Endothelial cell of umbilical vein (primary cell): ENCODE data around the gene KSR1. TPM values are rescaled to one million over a fixed set of nuclear protein-coding genes. Genes with fewer than 3 reads are reported as not detected.

Experiments
- BruUV-seq: library from RNA; stranded (reverse); fragments of 400-500 nt; replicated peaks from 2 replicates; lab custom pipeline; 2021; lab: Mats Ljungman, UMichigan
- CTCF ChIA-PET: fragments of 300-600, 350-600 bp; sonication (Branson Sonifier 250); formaldehyde crosslinking; loops from one replicate; lab custom pipeline; 2021; ENCODE audit warnings: antibody characterized with exemption, inconsistent platforms; lab: Charles Lee
- POLR2A ChIA-PET: fragments of 300-600, 350-600 bp; sonication (Branson Sonifier 250); formaldehyde crosslinking; loops from one replicate; lab custom pipeline; 2021; ENCODE audit warnings: antibody characterized with exemption, inconsistent platforms; lab: Charles Lee
- DNase-seq: peaks from one replicate; pipeline ENCODE4 v3.0.0-alpha.2; 2011; ENCODE audit warnings: low read depth, low spot score
- FAIRE-seq: peaks from 2 replicates; lab custom pipeline; 2011; peaks lifted over from hg19 to GRCh38; lab: Jason Lieb, UNC
- H2AFZ ChIP-seq: 2 replicates; pipeline ENCODE4 v1.6.0; 2012; ENCODE audit warnings: low read depth, low read length, control low read depth, inconsistent platforms
- H3K27ac ChIP-seq: 2 replicates; pipeline ENCODE4 v1.5.1; 2011; ENCODE audit warnings: low read depth, mild to moderate bottlenecking, control low read depth, low read length, moderate library complexity; ENCODE audit not compliant: insufficient read depth
- H3K27me3 ChIP-seq, 2 experiments: 2 replicates each; pipeline versions ENCODE4 v1.6.0 to v1.6.1; 2011; ENCODE audit warnings: low read length in 2 of 2, mixed read lengths in 1 of 2; ENCODE audit not compliant: control insufficient read depth in 2 of 2, insufficient read depth in 2 of 2
- H3K36me3 ChIP-seq, 2 experiments: 2 replicates in 1 of 2; 3 replicates in 1 of 2; pipeline ENCODE4 v1.5.1; 2011; ENCODE audit warnings: low read length in 2 of 2, mild to moderate bottlenecking in 1 of 2, moderate library complexity in 1 of 2; ENCODE audit not compliant: control insufficient read depth in 2 of 2, insufficient read depth in 2 of 2; ENCODE audit errors: extremely low read depth in 1 of 2
- H3K4me1 ChIP-seq: 3 replicates; pipeline ENCODE4 v1.5.1; 2011; ENCODE audit warnings: mild to moderate bottlenecking, low read length; ENCODE audit not compliant: control insufficient read depth, insufficient read depth; ENCODE audit errors: extremely low read depth
- H3K4me2 ChIP-seq: 2 replicates; pipeline ENCODE4 v1.6.1; 2011; ENCODE audit warnings: low read length, control low read depth, mixed read lengths; ENCODE audit not compliant: insufficient read depth
- H3K4me3 ChIP-seq, 3 experiments: fragments of 200-600 bp in 1 of 3; sonication (generic), shearing (Covaris generic) in 1 of 3; replicated peaks in 1 of 3; 2 replicates each; pipeline ENCODE4 v1.5.1; 2011 to 2016; ENCODE audit warnings: control low read depth in 3 of 3, low read length in 3 of 3, mild to moderate bottlenecking in 2 of 3, inconsistent platforms in 1 of 3, low read depth in 1 of 3, moderate library complexity in 1 of 3; ENCODE audit not compliant: insufficient read depth in 1 of 3
- H3K79me2 ChIP-seq: 2 replicates; pipeline ENCODE4 v1.6.0; 2012; ENCODE audit warnings: low read length, inconsistent platforms; ENCODE audit not compliant: control insufficient read depth, insufficient read depth
- H3K9ac ChIP-seq: replicated peaks from 2 replicates; pipeline ENCODE3; 2011; ENCODE audit warnings: low read length, control low read depth; ENCODE audit not compliant: insufficient read depth; ENCODE audit errors: extremely low read depth
- H3K9me1 ChIP-seq: replicated peaks from 3 replicates; pipeline ENCODE4 v1.6.0; 2011; ENCODE audit warnings: mild to moderate bottlenecking, low read length; ENCODE audit not compliant: control insufficient read depth, insufficient read depth; ENCODE audit errors: extremely low read depth
- H3K9me3 ChIP-seq: replicated peaks from 2 replicates; pipeline ENCODE4 v1.5.1; 2012; ENCODE audit warnings: low read length, inconsistent platforms; ENCODE audit not compliant: control insufficient read depth, insufficient read depth
- H4K20me1 ChIP-seq: replicated peaks from 2 replicates; pipeline ENCODE3; 2011; ENCODE audit warnings: mild to moderate bottlenecking, low read length; ENCODE audit not compliant: control insufficient read depth, insufficient read depth; ENCODE audit errors: extremely low read depth
- CTCF ChIP-seq, 2 donors: IDR thresholded peaks; 1 replicate in 1 of 2; 2 replicates in 1 of 2; pipeline ENCODE4 v1.5.1; 2011; ENCODE audit warnings: low read length in 2 of 2, mild to moderate bottlenecking in 2 of 2, moderate library complexity in 2 of 2, control low read depth in 1 of 2, inconsistent platforms in 1 of 2, low read depth in 1 of 2; ENCODE audit not compliant: insufficient read depth in 1 of 2; ENCODE audit errors: extremely low read depth in 1 of 2
- EZH2 ChIP-seq: IDR thresholded peaks from 2 replicates; pipeline ENCODE4 v1.6.1; 2012; ENCODE audit warnings: borderline replicate concordance, low read depth, mild to moderate bottlenecking, moderate library complexity, low read length, inconsistent platforms; ENCODE audit not compliant: severe bottlenecking
- FOS ChIP-seq: IDR thresholded peaks from 2 replicates; pipeline ENCODE4 v1.6.1; 2011; ENCODE audit warnings: mild to moderate bottlenecking, low read length, moderate library complexity, borderline replicate concordance; ENCODE audit not compliant: insufficient read depth
- GATA2 ChIP-seq: IDR thresholded peaks from 2 replicates; pipeline ENCODE4 v1.7.0; 2011; ENCODE audit warnings: low read depth, mild to moderate bottlenecking, moderate library complexity, mixed read lengths, low read length; ENCODE audit not compliant: insufficient read length, insufficient read depth
- JUN ChIP-seq: IDR thresholded peaks from 2 replicates; pipeline ENCODE4 v1.6.1; 2011; ENCODE audit warnings: borderline replicate concordance, low read depth; ENCODE audit not compliant: insufficient read length, insufficient read depth
- MAX ChIP-seq: IDR thresholded peaks from 2 replicates; pipeline ENCODE4 v1.6.1; 2011; ENCODE audit not compliant: insufficient read depth, insufficient read length
- MYC ChIP-seq: IDR thresholded peaks from one replicate; pipeline ENCODE4 v1.6.1; 2011; ENCODE audit warnings: mild to moderate bottlenecking, low read depth, low read length
- POLR2A ChIP-seq: IDR thresholded peaks from 2 replicates; pipeline ENCODE4 v1.6.1; 2012; ENCODE audit warnings: low read depth, mild to moderate bottlenecking, control low read depth, low read length
- POLR2AphosphoS5 ChIP-seq: IDR thresholded peaks from 2 replicates; pipeline ENCODE4 v1.6.1; 2012; ENCODE audit warnings: low read depth, mild to moderate bottlenecking, control low read depth, low read length, moderate library complexity; ENCODE audit not compliant: insufficient read depth
- dilution Hi-C: fragments of 300-500 bp; cut with MboI; formaldehyde crosslinking; loops from one replicate; pipeline ENCODE4 v1.15.0; 2019; ENCODE audit warnings: low sequenced_read_pairs; ENCODE audit not compliant: extremely low pct_ligation_motif_present
- intact Hi-C: fragments of 100-400 bp; cut with micrococcal nuclease; formaldehyde crosslinking; loops from one replicate; pipeline ENCODE4 v1.10.0; 2022
- polyA plus RNA-seq, 4 experiments: library from polyadenylated mRNA; depleted of rRNA in 3 of 4; stranded (reverse) in 3 of 4; unstranded in 1 of 4; fragments of >200 nt; gene quantifications; 2 replicates each; pipeline versions ENCODE4 v1.2.1 to v1.2.3, GENCODE V29; 2011 to 2012; ENCODE audit warnings: missing spikeins in 1 of 4
- total RNA-seq: library from RNA; stranded (reverse); gene quantifications from 2 replicates; pipeline ENCODE4 v1.2.3, GENCODE V29; 2021

Gene KSR1
- total and polyA plus RNA-seq, 2 donors (not counting 3 experiments of a cell fraction or from before 2014, with no cell fraction given) = 35.4 to 80.2 TPM

GRCh38 chr17:27543958-27544349 is 87.7 kb downstream of the KSR1 start:
- peaks cover 5% of the 10 kb centered on the region for H3K79me2 ChIP-seq
- BruUV-seq = no TSS peak
- ChIA-PET POLR2A (no interaction called here), CTCF (no interaction called here)
- FAIRE-seq (no peak), DNase-seq (no peak)
- no peak overlapping the region for H3K27ac ChIP-seq
- dilution Hi-C loops = no loop called here
- TF ChIP-seq POLR2A = no peak
- TF ChIP-seq JUN = no peak
- TF ChIP-seq MAX = no peak
- no peak for TF ChIP-seq CTCF (IDR thresholded peaks at IDR 0.05; ENCODE audit: extremely low read depth in 1 of 2, insufficient read depth in 1 of 2, low read depth in 1 of 2, low read length in 2 of 2)
- no peak for TF ChIP-seq MYC
- no peak for TF ChIP-seq GATA2
- no peak for TF ChIP-seq POLR2AphosphoS5
- no peak for TF ChIP-seq EZH2
- no peak for TF ChIP-seq FOS
- no peaks in the 10 kb centered on the region for H4K20me1 ChIP-seq
- no peaks in the 10 kb centered on the region for H3K9me1 ChIP-seq
- no peaks in the 10 kb centered on the region for H3K4me1 ChIP-seq
- no peak overlapping the region for H3K9ac ChIP-seq
- H2AFZ ChIP-seq = no peak overlapping the region
- H3K4me2 ChIP-seq = no peak overlapping the region
- no peaks in the 10 kb centered on the region for H3K9me3 ChIP-seq
- H3K27me3 ChIP-seq = no peaks in the 10 kb centered on the region
- no peak overlapping the region for H3K4me3 ChIP-seq
- intact Hi-C loops = no loop called here
- H3K36me3 ChIP-seq = no peaks in the 10 kb centered on the region
